ENCODE measurements around the gene WASF2. TPM values are rescaled to one million over a fixed set of nuclear protein-coding genes. Genes with fewer than 3 reads are reported as not detected.
"Not testable (repeated sequence)": the region's sequence is repeated elsewhere in the genome, so short reads cannot be mapped to it uniquely, and the experiment has no call there.

WASF2 gene
- total RNA-seq, 1 donor from 2014 or later = 35.0 TPM

- peaks cover 16% of the 10 kb centered on the region for H3K4me1 ChIP-seq
- peak overlapping the region; percentile 88 for H3K27ac ChIP-seq
- Mint-ChIP-seq H3K27ac (peak overlapping the region; percentile 99), H3K27me3 (ENCODE audit: insufficient read depth, low read depth) (peaks cover 7% of the 10 kb centered on the region), H3K36me3 (no peaks in the 10 kb centered on the region), H3K4me1 (peaks cover 51% of the 10 kb centered on the region), H3K9me3 (peaks cover 4% of the 10 kb centered on the region), H3K4me3 (peak overlapping the region; percentile 53)
- no peaks in the 10 kb centered on the region for H3K79me2 ChIP-seq (ENCODE audit: low read depth)
- peaks cover 30% of the 10 kb centered on the region for H3F3A ChIP-seq (ENCODE audit: low read depth)
- peak overlapping the region; percentile 71 for H2AFZ ChIP-seq (replicated peaks)
- no peaks in the 10 kb centered on the region for H3K9me3 ChIP-seq (ENCODE audit: low read depth)
- TF ChIP-seq CTCF (IDR thresholded peaks at IDR 0.05) = no peak
- TF ChIP-seq EZH2 (IDR thresholded peaks at IDR 0.05) = no peak
- TF ChIP-seq EZH2phosphoT487 (IDR thresholded peaks at IDR 0.05) = no peak
- H3K27me3 ChIP-seq = no peaks in the 10 kb centered on the region
- peak overlapping the region; percentile 42 for H3K4me2 ChIP-seq
- peak; percentile 30 for DNase-seq (ENCODE audit: low spot score)
- H4K20me1 ChIP-seq (ENCODE audit: low read depth) = no peaks in the 10 kb centered on the region
- H3K36me3 ChIP-seq = no peaks in the 10 kb centered on the region
- H3K4me3 ChIP-seq = no peak overlapping the region
- H3K9ac ChIP-seq = no peak overlapping the region
Measured at GRCh38 chr1:27503844-27504587, 14.0 kb upstream of the WASF2 start.

DNA sequence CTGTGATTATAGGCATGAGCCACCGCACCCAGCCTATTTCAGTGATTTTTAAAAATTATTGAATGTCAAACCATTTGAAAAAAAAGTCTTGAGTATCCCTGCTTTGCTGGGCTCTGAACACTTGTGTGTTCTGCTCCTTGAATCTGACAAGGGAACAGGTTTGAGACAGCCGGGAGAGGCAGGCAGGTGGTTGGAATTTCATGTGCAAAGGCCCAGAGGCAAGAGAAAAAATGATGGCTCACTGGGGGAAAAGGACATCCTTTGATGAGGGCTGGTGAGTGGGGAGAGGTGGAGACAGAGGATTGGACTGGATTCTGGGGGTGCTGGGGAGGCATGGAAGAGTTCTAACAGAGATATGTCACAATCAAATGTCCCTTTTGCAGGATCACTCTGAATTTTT is 13.1 kb upstream of the WASF2 start:
- no peak overlapping the region for H3K4me2 ChIP-seq
- H3K27ac ChIP-seq = no peak overlapping the region
- no peaks in the 10 kb centered on the region for H3K27me3 ChIP-seq
- Mint-ChIP-seq H3K27ac (peak overlapping the region; percentile 83), H3K36me3 (no peaks in the 10 kb centered on the region), H3K9me3 (peaks cover 5% of the 10 kb centered on the region), H3K4me3 (peak overlapping the region; percentile 6), H3K27me3 (ENCODE audit: insufficient read depth, low read depth) (peaks cover 5% of the 10 kb centered on the region), H3K4me1 (peaks cover 47% of the 10 kb centered on the region)
- TF ChIP-seq CTCF (IDR thresholded peaks at IDR 0.05) (no peak), EZH2 (IDR thresholded peaks at IDR 0.05) (no peak), EZH2phosphoT487 (IDR thresholded peaks at IDR 0.05) (no peak)
- no peak overlapping the region for H2AFZ ChIP-seq (replicated peaks)
- peaks cover 16% of the 10 kb centered on the region for H3K4me1 ChIP-seq
- H3K9ac ChIP-seq = no peak overlapping the region
- H3F3A ChIP-seq (ENCODE audit: low read depth) = peaks cover 32% of the 10 kb centered on the region
- no peaks in the 10 kb centered on the region for H3K9me3 ChIP-seq (ENCODE audit: low read depth)
- H3K36me3 ChIP-seq = no peaks in the 10 kb centered on the region
- no peak for DNase-seq (ENCODE audit: low spot score)
- no peak overlapping the region for H3K4me3 ChIP-seq
- H3K79me2 ChIP-seq (ENCODE audit: low read depth) = no peaks in the 10 kb centered on the region
- H4K20me1 ChIP-seq (ENCODE audit: low read depth) = no peaks in the 10 kb centered on the region

DNA sequence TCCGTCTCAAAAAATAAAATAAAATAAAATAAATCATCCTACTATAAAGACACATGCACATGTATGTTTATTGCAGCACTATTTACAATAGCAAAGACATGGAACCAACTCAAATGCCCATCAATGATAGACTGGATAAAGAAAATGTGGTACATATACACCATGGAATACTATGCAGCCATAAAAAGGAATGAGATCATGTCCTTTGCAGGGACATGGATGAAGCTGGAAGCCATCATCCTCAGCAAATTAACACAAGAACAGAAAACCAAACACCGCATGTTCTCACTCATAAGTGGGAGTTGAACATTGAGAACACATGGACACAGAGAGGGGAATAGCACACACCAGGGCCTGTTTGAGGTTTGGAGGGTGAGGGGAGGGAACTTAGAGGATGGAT is 11.2 kb upstream of the WASF2 start:
- H3K27ac Mint-ChIP-seq; DNase-seq (ENCODE audit: low spot score); H3K27me3 ChIP-seq; H3K27ac ChIP-seq; H3K79me2 ChIP-seq (ENCODE audit: low read depth); H3K36me3 Mint-ChIP-seq; H3K36me3 ChIP-seq; H3K27me3 Mint-ChIP-seq (ENCODE audit: insufficient read depth, low read depth); H3K4me2 ChIP-seq; H3K9ac ChIP-seq; H2AFZ ChIP-seq (replicated peaks); H3K9me3 Mint-ChIP-seq; H3K4me3 ChIP-seq; H4K20me1 ChIP-seq (ENCODE audit: low read depth); H3K9me3 ChIP-seq (ENCODE audit: low read depth): not testable (repeated sequence)
- Histone ChIP-seq H3F3A (ENCODE audit: low read depth) (peaks cover 43% of the 10 kb centered on the region), H3K4me1 (peaks cover 27% of the 10 kb centered on the region)
- Mint-ChIP-seq H3K4me3 (peak overlapping the region; percentile 67), H3K4me1 (peaks cover 56% of the 10 kb centered on the region)

GRCh38 chr1:27499142-27499541 is 9.2 kb upstream of the WASF2 start:
- Mint-ChIP-seq H3K27me3 (ENCODE audit: insufficient read depth, low read depth) (peaks cover 5% of the 10 kb centered on the region), H3K9me3 (peaks cover 5% of the 10 kb centered on the region), H3K36me3 (no peaks in the 10 kb centered on the region), H3K4me1 (peaks cover 44% of the 10 kb centered on the region), H3K27ac (peak overlapping the region; percentile 61), H3K4me3 (peak overlapping the region; percentile 41)
- Histone ChIP-seq H3K79me2 (ENCODE audit: low read depth) (no peaks in the 10 kb centered on the region), H3K4me3 (no peak overlapping the region), H3K9ac (no peak overlapping the region), H3F3A (ENCODE audit: low read depth) (peaks cover 30% of the 10 kb centered on the region), H3K9me3 (ENCODE audit: low read depth) (no peaks in the 10 kb centered on the region), H3K27ac (no peak overlapping the region), H3K36me3 (no peaks in the 10 kb centered on the region), H4K20me1 (ENCODE audit: low read depth) (no peaks in the 10 kb centered on the region), H2AFZ (replicated peaks) (no peak overlapping the region), H3K4me1 (peaks cover 15% of the 10 kb centered on the region), H3K27me3 (no peaks in the 10 kb centered on the region), H3K4me2 (no peak overlapping the region)
- TF ChIP-seq EZH2 (IDR thresholded peaks at IDR 0.05) (no peak), EZH2phosphoT487 (IDR thresholded peaks at IDR 0.05) (no peak), CTCF (IDR thresholded peaks at IDR 0.05) (no peak)
- no peak for DNase-seq (ENCODE audit: low spot score)

Measured in neural progenitor cell (in vitro differentiated cells).